Ishikawa (cell line): ENCODE data around the gene TMEM44.

Experiments used
- CEBPB ChIP-seq: IDR thresholded peaks from 2 replicates; pipeline ENCODE4 v1.6.1; 2012
- CREB1 ChIP-seq: IDR thresholded peaks from 2 replicates; pipeline ENCODE4 v1.6.1; 2012; ENCODE audit warnings: low read depth
- EGR1 ChIP-seq: IDR thresholded peaks from 2 replicates; pipeline ENCODE4 v1.6.1; 2012
- EP300 ChIP-seq: IDR thresholded peaks from 2 replicates; pipeline ENCODE4 v1.6.1; 2012; ENCODE audit warnings: borderline replicate concordance
- FOXM1 ChIP-seq: IDR thresholded peaks from 2 replicates; pipeline ENCODE4 v1.6.1; 2012; ENCODE audit warnings: low read depth, borderline replicate concordance
- MAX ChIP-seq: IDR thresholded peaks from 2 replicates; pipeline ENCODE4 v1.6.1; 2012
- NFIC ChIP-seq: IDR thresholded peaks from 2 replicates; pipeline ENCODE4 v1.6.1; 2012
- RAD21 ChIP-seq: IDR thresholded peaks from 2 replicates; pipeline ENCODE4 v1.6.1; 2012; ENCODE audit warnings: low read depth
- REST ChIP-seq: IDR thresholded peaks from 2 replicates; pipeline ENCODE4 v1.6.1; 2012; ENCODE audit warnings: low read depth, mild to moderate bottlenecking
- TAF1 ChIP-seq: IDR thresholded peaks from 2 replicates; pipeline ENCODE4 v1.6.1; 2012; ENCODE audit warnings: low read depth, mild to moderate bottlenecking
- TCF12 ChIP-seq: IDR thresholded peaks from 2 replicates; pipeline ENCODE4 v1.6.1; 2012; ENCODE audit warnings: low read depth
- TEAD4 ChIP-seq: IDR thresholded peaks from 2 replicates; pipeline ENCODE4 v1.6.1; 2012
- USF1 ChIP-seq: IDR thresholded peaks from 2 replicates; pipeline ENCODE4 v1.6.1; 2012
- YY1 ChIP-seq: IDR thresholded peaks from 2 replicates; pipeline ENCODE4 v1.6.1; 2012; ENCODE audit warnings: low read depth
- ZBTB7A ChIP-seq: IDR thresholded peaks from 2 replicates; pipeline ENCODE4 v1.6.1; 2012; ENCODE audit warnings: low read depth

The TMEM44 gene

GRCh38 chr3:194632226-194632808, 902 bp downstream of the TMEM44 start:
- TF ChIP-seq TAF1 (no peak), EP300 (no peak), RAD21 (no peak), EGR1 (no peak), ZBTB7A (no peak), CREB1 (no peak), TCF12 (no peak), YY1 (no peak)

- TF ChIP-seq USF1 = no peak
- TF ChIP-seq RAD21 = no peak
- no peak for TF ChIP-seq EP300
- no peak for TF ChIP-seq CREB1
- TF ChIP-seq TEAD4 = no peak
- no peak for TF ChIP-seq EGR1
- TF ChIP-seq NFIC = no peak
- no peak for TF ChIP-seq CEBPB
- no peak for TF ChIP-seq ZBTB7A
- TF ChIP-seq TCF12 = no peak
- TF ChIP-seq TAF1 = no peak
- TF ChIP-seq REST = no peak
- TF ChIP-seq YY1 = no peak
- no peak for TF ChIP-seq MAX
Measured at GRCh38 chr3:194631696-194632095, 1.5 kb downstream of the TMEM44 start.

GRCh38 chr3:194624956-194625355, 8.3 kb downstream of the TMEM44 start:
- TF ChIP-seq CEBPB = no peak
- TF ChIP-seq ZBTB7A = no peak
- no peak for TF ChIP-seq MAX
- TF ChIP-seq EGR1 = no peak
- no peak for TF ChIP-seq YY1
- no peak for TF ChIP-seq CREB1
- no peak for TF ChIP-seq REST
- no peak for TF ChIP-seq TAF1
- TF ChIP-seq RAD21 = no peak
- no peak for TF ChIP-seq NFIC
- no peak for TF ChIP-seq TCF12
- TF ChIP-seq TEAD4 = no peak
- no peak for TF ChIP-seq EP300

- TF ChIP-seq TEAD4 = no peak
- no peak for TF ChIP-seq CEBPB
- no peak for TF ChIP-seq TCF12
- TF ChIP-seq REST = no peak
- TF ChIP-seq RAD21 = no peak
- no peak for TF ChIP-seq NFIC
- no peak for TF ChIP-seq MAX
- no peak for TF ChIP-seq CREB1
- no peak for TF ChIP-seq YY1
- TF ChIP-seq USF1 = no peak
- TF ChIP-seq EGR1 = no peak
- no peak for TF ChIP-seq FOXM1
- no peak for TF ChIP-seq TAF1
- no peak for TF ChIP-seq EP300
- no peak for TF ChIP-seq ZBTB7A
Measured at GRCh38 chr3:194623449-194624290, 9.5 kb downstream of the TMEM44 start.
